Stomach (tissue), 9 donors: ENCODE results near the gene PDE4B. TPM values are rescaled to one million over a fixed set of nuclear protein-coding genes. Genes with fewer than 3 reads are reported as not detected.
"Not testable (repeated sequence)": the region's sequence is repeated elsewhere in the genome, so short reads cannot be mapped to it uniquely, and the experiment has no call there.

Experiments used
- DNase-seq, 2 donors: peaks; one replicate each; pipeline versions ENCODE4 v3.0.0 to v3.0.0-alpha.2; 2013 to 2019
- H3K27ac ChIP-seq, 5 donors: fragments of 200-600 bp in 4 of 5; sonication (generic) in 4 of 5; one replicate each; pipeline ENCODE4 v1.5.1; 2013 to 2019; ENCODE audit warnings: mild to moderate bottlenecking in 1 of 5, moderate library complexity in 1 of 5
- H3K27me3 ChIP-seq, 3 donors: fragments of 200-600 bp; sonication (generic); one replicate each; pipeline ENCODE4 v1.5.1; 2017 to 2019; ENCODE audit warnings: mixed run types in 1 of 3
- H3K36me3 ChIP-seq, 4 donors: fragments of 200-600 bp; sonication (generic); 1 replicate in 3 of 4; 2 replicates in 1 of 4; pipeline ENCODE4 v1.5.1; 2016 to 2019
- H3K4me1 ChIP-seq, 4 donors: fragments of 200-600 bp; sonication (generic); one replicate each; pipeline ENCODE4 v1.5.1; 2016 to 2019
- H3K4me3 ChIP-seq, 4 donors: fragments of 200-600 bp; sonication (generic) in 3 of 4; one replicate each; pipeline ENCODE4 v1.5.1; 2016 to 2019; ENCODE audit warnings: mild to moderate bottlenecking in 1 of 4
- H3K9me3 ChIP-seq, 4 donors: fragments of 200-600 bp; sonication (generic); one replicate each; pipeline ENCODE4 v1.5.1; 2016 to 2019
- EP300 ChIP-seq: sonication (generic); formaldehyde crosslinking; IDR thresholded peaks from one replicate; pipeline ENCODE4 v1.6.1; 2017; ENCODE audit warnings: antibody characterized with exemption
- POLR2A ChIP-seq, 4 donors: fragments of 450-650 bp; IDR thresholded peaks; one replicate each; pipeline ENCODE4 v1.6.1; 2016; ENCODE audit warnings: antibody characterized with exemption in 4 of 4, control low read depth in 2 of 4, mild to moderate bottlenecking in 1 of 4, moderate library complexity in 1 of 4
- POLR2AphosphoS5 ChIP-seq, 3 donors: sonication (generic); formaldehyde crosslinking; IDR thresholded peaks; one replicate each; pipeline ENCODE4 v1.6.1; 2016; ENCODE audit warnings: antibody characterized with exemption in 3 of 3
- WGBS, 5 donors: extraction: QIAGEN DNeasy Blood & Tissue Kit in 3 of 5; methylation state at CpG; one replicate each; pipeline versions ENCODE4 v1.1.5 to v1.1.7; 2013 to 2018; 5-methylcytosine and 5-hydroxymethylcytosine counted together
- intact Hi-C: fragments of 100-400 bp; cut with DNase I; formaldehyde crosslinking; loops from one replicate; pipeline ENCODE4 v1.15.1; 2023; ENCODE audit warnings: low total_unique reads
- polyA plus RNA-seq, 3 donors: library from polyadenylated mRNA; stranded (reverse); fragments of 200-250 nt; gene quantifications; one replicate each; pipeline ENCODE4 v1.2.3, GENCODE V29; 2013
- total RNA-seq, 5 donors: library from RNA; depleted of rRNA; stranded (reverse); fragments of >200 nt; gene quantifications; one replicate each; pipeline versions ENCODE4 v1.1.0 to v1.2.3, GENCODE V29; 2014 to 2016
- TF ChIP-seq, protein P1 (sequence below), 7 experiments: fragments of 450-650 bp in 4 of 7; fragments of 200-600 bp in 3 of 7; sonication (generic) in 3 of 7; IDR thresholded peaks; one replicate each; pipeline ENCODE4 v1.5.1; 2016 to 2019; ENCODE audit warnings: antibody characterized with exemption in 7 of 7, control low read depth in 2 of 7, mild to moderate bottlenecking in 1 of 7
- donor health status: healthy with polysubstance abuse.
- donor health status: Bipolar disorder and iron deficiency.
- donor health status: healthy.

PDE4B gene
- total and polyA plus RNA-seq, 8 donors: 0.45 to 34.3 (median 3.2) TPM

DNA sequence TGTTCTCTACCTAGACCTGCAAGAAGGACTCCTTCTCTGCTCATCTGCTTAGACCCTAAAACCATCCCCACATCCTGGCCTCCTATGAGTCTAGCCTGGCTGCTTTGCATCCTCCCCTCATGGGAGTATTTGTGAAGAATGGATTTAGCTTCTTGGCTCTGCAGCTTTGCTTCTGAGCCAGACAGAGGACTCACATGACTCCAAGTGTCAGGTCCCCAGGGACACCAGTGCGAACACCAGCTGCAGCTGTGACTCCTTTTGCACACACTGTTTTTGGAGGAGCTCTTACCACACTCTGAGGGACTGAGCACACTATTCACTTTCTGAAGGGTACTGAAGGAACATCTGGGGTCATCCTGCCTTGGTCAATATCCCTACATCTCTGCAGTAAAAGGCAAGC, 609.5 kb downstream of the PDE4B start:
- Histone ChIP-seq H3K4me3 (no peak overlapping the region), H3K27me3 (no peaks in the 10 kb centered on the region), H3K9me3 (no peaks in the 10 kb centered on the region), H3K4me1 (peaks cover 0 to 12% (median 4%) of the 10 kb centered on the region in 4 donors), H3K27ac (peak overlapping the region in 3 of 5 donors; percentile 14 to 15 (median 14)), H3K36me3 (no peaks in the 10 kb centered on the region)
- TF ChIP-seq EP300 (no peak), POLR2AphosphoS5 (IDR thresholded peaks at IDR 0.05) (peak in 2 of 3 donors; percentile 2 to 40)
- intact Hi-C loops: no loop called here
- WGBS, 5 donors: 71 to 88% (median 81%) methylated on average over 1 of the region's 1 CpG
- DNase-seq: peak in 1 of 2 donors; percentile 79

DNA sequence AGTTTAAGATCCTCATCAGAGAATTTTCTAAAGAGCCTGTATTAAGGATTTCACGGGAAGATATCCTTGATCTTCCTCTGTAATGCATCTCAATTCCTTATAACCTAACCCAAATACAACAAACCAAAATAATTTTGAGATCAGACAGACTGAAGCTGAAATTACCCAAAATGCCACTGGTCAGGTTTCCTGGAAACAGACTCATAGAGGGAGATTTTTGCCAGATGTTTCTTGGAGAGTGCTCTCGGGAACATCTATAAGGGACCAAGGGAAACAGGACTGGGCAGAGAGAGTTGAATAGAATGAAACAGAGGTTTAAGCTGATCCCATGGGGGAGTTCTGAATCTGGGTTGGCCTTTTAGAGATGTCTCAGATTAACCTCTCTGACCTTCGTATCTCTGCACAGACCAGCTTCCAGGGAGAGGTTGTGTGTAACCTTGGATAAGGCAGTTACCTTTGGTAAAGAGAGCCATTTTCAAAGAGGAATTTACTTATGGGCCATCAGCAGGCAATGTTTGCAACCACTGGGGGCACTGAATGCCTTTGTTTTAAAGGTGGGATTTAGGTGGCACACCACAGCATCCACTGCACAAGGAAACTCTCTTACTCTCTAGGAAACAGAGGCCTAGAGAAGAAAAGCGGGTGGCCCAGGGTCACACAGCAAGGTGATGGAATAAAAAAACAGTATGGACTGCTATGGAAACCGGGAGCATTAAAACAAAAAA, 610.5 kb downstream of the PDE4B start:
- DNase-seq: peak in 1 of 2 donors; percentile 51
- peaks cover 0 to 12% (median 4%) of the 10 kb centered on the region in 4 donors for H3K4me1 ChIP-seq
- WGBS, 5 donors: 80 to 91% (median 86%) methylated on average over 5 of the region's 5 CpGs
- H3K4me3 ChIP-seq: no peak overlapping the region
- no peaks in the 10 kb centered on the region for H3K27me3 ChIP-seq
- peak overlapping the region in 3 of 5 donors; percentile 14 to 15 (median 14) for H3K27ac ChIP-seq
- no peaks in the 10 kb centered on the region for H3K36me3 ChIP-seq
- no peaks in the 10 kb centered on the region for H3K9me3 ChIP-seq
- TF ChIP-seq POLR2AphosphoS5 (IDR thresholded peaks at IDR 0.05) (no peak), POLR2A (IDR thresholded peaks at IDR 0.05) (no peak), EP300 (no peak)
- TF ChIP-seq, protein P1, sequence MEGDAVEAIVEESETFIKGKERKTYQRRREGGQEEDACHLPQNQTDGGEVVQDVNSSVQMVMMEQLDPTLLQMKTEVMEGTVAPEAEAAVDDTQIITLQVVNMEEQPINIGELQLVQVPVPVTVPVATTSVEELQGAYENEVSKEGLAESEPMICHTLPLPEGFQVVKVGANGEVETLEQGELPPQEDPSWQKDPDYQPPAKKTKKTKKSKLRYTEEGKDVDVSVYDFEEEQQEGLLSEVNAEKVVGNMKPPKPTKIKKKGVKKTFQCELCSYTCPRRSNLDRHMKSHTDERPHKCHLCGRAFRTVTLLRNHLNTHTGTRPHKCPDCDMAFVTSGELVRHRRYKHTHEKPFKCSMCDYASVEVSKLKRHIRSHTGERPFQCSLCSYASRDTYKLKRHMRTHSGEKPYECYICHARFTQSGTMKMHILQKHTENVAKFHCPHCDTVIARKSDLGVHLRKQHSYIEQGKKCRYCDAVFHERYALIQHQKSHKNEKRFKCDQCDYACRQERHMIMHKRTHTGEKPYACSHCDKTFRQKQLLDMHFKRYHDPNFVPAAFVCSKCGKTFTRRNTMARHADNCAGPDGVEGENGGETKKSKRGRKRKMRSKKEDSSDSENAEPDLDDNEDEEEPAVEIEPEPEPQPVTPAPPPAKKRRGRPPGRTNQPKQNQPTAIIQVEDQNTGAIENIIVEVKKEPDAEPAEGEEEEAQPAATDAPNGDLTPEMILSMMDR (IDR thresholded peaks at IDR 0.05): no peak
- intact Hi-C loops: no loop called here

DNA sequence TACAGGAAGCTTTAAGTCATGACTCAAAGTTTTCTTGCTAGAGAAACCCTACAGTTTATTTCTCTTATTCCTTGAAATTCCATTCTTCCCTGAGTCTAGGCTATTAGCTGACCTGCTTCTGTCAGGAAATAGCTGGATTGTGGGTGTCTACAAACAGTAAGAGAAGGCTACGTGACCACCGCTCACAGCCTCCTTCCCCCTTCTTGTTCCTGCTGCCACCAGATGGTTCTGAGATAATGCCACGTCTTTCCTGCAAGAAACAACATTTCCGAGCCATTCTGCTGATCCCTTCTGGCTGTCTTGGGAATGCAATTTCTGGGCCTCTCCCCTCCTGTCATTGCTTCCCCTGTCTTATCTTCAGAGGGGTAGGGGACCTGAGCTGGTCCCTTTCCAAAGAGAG, 612.4 kb downstream of the PDE4B start:
- intact Hi-C loops: no loop called here
- 83 to 90% (median 86%) methylated on average over 4 of the region's 4 CpGs for WGBS, 5 donors
- no peak overlapping the region for H3K27ac ChIP-seq

DNA sequence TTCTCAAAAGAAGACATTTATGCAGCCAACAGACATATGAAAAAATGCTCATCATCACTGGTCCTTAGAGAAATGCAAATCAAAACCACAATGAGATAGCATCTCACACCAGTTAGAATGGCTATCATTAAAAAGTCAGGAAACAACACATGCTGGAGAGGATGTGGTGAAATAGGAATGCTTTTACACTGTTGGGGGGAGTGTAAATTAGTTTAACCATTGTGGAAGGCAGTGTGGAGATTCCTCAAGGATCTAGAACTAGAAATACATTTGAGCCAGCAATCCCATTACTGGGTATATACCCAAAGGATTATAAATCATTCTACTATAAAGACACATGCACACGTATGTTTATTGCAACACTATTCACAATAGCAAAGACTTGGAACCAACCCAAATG, 618.8 kb downstream of the PDE4B start:
- peaks cover 0 to 15% (median 5%) of the 10 kb centered on the region in 4 donors for H3K4me1 ChIP-seq
- DNase-seq, intact Hi-C loops, H3K36me3 ChIP-seq, H3K27ac ChIP-seq, H3K9me3 ChIP-seq, H3K4me3 ChIP-seq, H3K27me3 ChIP-seq: not testable (repeated sequence)
- WGBS, 5 donors: 77 to 95% (median 85%) methylated on average over 1 of the region's 1 CpG

More for the DNA sequence above, 612.4 kb downstream of the PDE4B start:
- no peak for DNase-seq
- Histone ChIP-seq H3K27me3 (no peaks in the 10 kb centered on the region), H3K9me3 (no peaks in the 10 kb centered on the region), H3K4me3 (no peak overlapping the region), H3K36me3 (no peaks in the 10 kb centered on the region), H3K4me1 (peaks cover 0 to 12% (median 4%) of the 10 kb centered on the region in 4 donors)
- TF ChIP-seq EP300 (no peak), POLR2AphosphoS5 (IDR thresholded peaks at IDR 0.05) (no peak), POLR2A (IDR thresholded peaks at IDR 0.05) (no peak)
- TF ChIP-seq, protein P1 (IDR thresholded peaks at IDR 0.05): no peak

DNA sequence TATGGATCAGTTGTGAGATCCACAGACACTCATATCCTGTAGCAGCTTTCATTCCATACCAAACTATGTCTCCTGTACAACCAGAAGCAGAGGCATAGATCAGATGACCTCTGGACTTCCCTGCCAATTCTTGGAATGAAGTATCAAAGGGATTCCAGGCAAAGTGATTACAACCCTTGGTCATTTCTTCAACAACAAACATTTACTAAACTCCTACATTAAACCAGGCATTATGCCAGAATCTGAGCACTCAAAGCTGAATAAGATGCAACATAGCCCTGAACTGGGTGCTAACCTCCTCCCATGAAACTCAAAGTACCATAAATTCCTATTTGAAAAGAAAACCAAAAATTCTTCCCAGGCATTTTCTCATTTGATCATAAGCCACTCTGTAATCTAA, 620.0 kb downstream of the PDE4B start:
- Histone ChIP-seq H3K4me1 (peaks cover 0 to 15% (median 5%) of the 10 kb centered on the region in 4 donors), H3K9me3 (peaks cover 9 to 14% (median 10%) of the 10 kb centered on the region in 4 donors), H3K4me3 (no peak overlapping the region), H3K36me3 (no peaks in the 10 kb centered on the region), H3K27ac (no peak overlapping the region), H3K27me3 (no peaks in the 10 kb centered on the region)
- TF ChIP-seq POLR2AphosphoS5 (IDR thresholded peaks at IDR 0.05) (no peak), EP300 (no peak), POLR2A (IDR thresholded peaks at IDR 0.05) (no peak)
- TF ChIP-seq, protein P1 (IDR thresholded peaks at IDR 0.05): no peak
- DNase-seq: no peak
- intact Hi-C loops: no loop called here
